Measurements from ENCODE around the gene HIPK1. TPM values are rescaled to one million over a fixed set of nuclear protein-coding genes. Genes with fewer than 3 reads are reported as not detected.
A peak's percentile ranks its signal among the peaks of the same experiment; 100 is the strongest.
"Not testable (repeated sequence)": the region's sequence is repeated elsewhere in the genome, so short reads cannot be mapped to it uniquely, and the experiment has no call there.

Gene HIPK1
- total RNA-seq, 4 donors from 2014 or later, result 60.6 to 89.9 (median 76.5) TPM

GRCh38 chr1:113945329-113945728 is 16.2 kb downstream of the HIPK1 start:
- 100% methylated on average over 1 of the region's 1 CpG for WGBS

GRCh38 chr1:113946112-113946511 is 17.0 kb downstream of the HIPK1 start:
- no peaks in the 10 kb centered on the region for H3K27me3 ChIP-seq
- no peaks in the 10 kb centered on the region for H3K9me3 ChIP-seq
- H3K36me3 ChIP-seq, result peaks cover 3 to 20% (median 16%) of the 10 kb centered on the region in 4 donors
- no peak overlapping the region for H3K27ac ChIP-seq (replicated peaks in 1 of 4)
- TF ChIP-seq POLR2AphosphoS5 (IDR thresholded peaks at IDR 0.05) (no peak), POLR2A (IDR thresholded peaks at IDR 0.05; ENCODE audit: low read depth) (no peak), EP300 (IDR thresholded peaks at IDR 0.05) (no peak), CTCF (IDR thresholded peaks at IDR 0.05) (no peak)
- no peak overlapping the region for H3K4me3 ChIP-seq
- H3K4me1 ChIP-seq, result peaks cover 25 to 68% (median 57%) of the 10 kb centered on the region in 4 donors
- no peak for DNase-seq (ENCODE audit: extremely low spot score)
- intact Hi-C loops (cut with DNase I), result loop anchor here (5.0 to 10.0 kb wide), 2 partner anchors 44 to 111 kb away; partner anchors contain the start of gene AP4B1
- 81% methylated on average over 1 of the region's 1 CpG for WGBS

More at GRCh38 chr1:113945329-113945728, 16.2 kb downstream of the HIPK1 start:
- Histone ChIP-seq H3K36me3 (peaks cover 9 to 28% (median 23%) of the 10 kb centered on the region in 4 donors), H3K27me3 (no peaks in the 10 kb centered on the region), H3K4me3 (no peak overlapping the region), H3K4me1 (peaks cover 25 to 66% (median 60%) of the 10 kb centered on the region in 4 donors), H3K9me3 (no peaks in the 10 kb centered on the region), H3K27ac (replicated peaks in 1 of 4) (no peak overlapping the region)
- DNase-seq (ENCODE audit: extremely low spot score), result no peak
- TF ChIP-seq POLR2A (IDR thresholded peaks at IDR 0.05; ENCODE audit: low read depth), result no peak
- no peak for TF ChIP-seq EP300 (IDR thresholded peaks at IDR 0.05)
- intact Hi-C loops (cut with DNase I), result loop anchor here (5.0 to 10.0 kb wide), 2 partner anchors 43 to 111 kb away; partner anchors contain the start of gene AP4B1

- Histone ChIP-seq H3K4me1 (peaks cover 27 to 72% (median 63%) of the 10 kb centered on the region in 4 donors), H3K4me3 (peak overlapping the region in 1 of 4 donors; percentile 2), H3K36me3 (peaks cover 0 to 13% (median 9%) of the 10 kb centered on the region in 4 donors), H3K27ac (replicated peaks in 1 of 4) (peak overlapping the region; percentile 35 to 59 (median 58)), H3K27me3 (no peaks in the 10 kb centered on the region), H3K9me3 (no peaks in the 10 kb centered on the region)
- TF ChIP-seq CTCF (IDR thresholded peaks at IDR 0.05), result no peak
- TF ChIP-seq EP300 (IDR thresholded peaks at IDR 0.05), result no peak
- no peak for TF ChIP-seq POLR2AphosphoS5 (IDR thresholded peaks at IDR 0.05)
- TF ChIP-seq POLR2A (IDR thresholded peaks at IDR 0.05; ENCODE audit: low read depth), result no peak
- intact Hi-C loops (cut with DNase I), result loop anchor here (5.0 to 10.0 kb wide), 2 partner anchors 45 to 112 kb away; partner anchors contain the start of gene AP4B1
- DNase-seq (ENCODE audit: extremely low spot score), result no peak
- WGBS, result 24% methylated on average over 3 of the region's 3 CpGs
Measured at GRCh38 chr1:113946678-113947387, 17.7 kb downstream of the HIPK1 start.

- Histone ChIP-seq H3K27ac (replicated peaks in 1 of 4) (peak overlapping the region; percentile 35 to 59 (median 58)), H3K4me3 (peak overlapping the region in 1 of 4 donors; percentile 2), H3K4me1 (peaks cover 27 to 77% (median 65%) of the 10 kb centered on the region in 4 donors), H3K9me3 (no peaks in the 10 kb centered on the region), H3K27me3 (no peaks in the 10 kb centered on the region), H3K36me3 (peaks cover 0 to 10% (median 5%) of the 10 kb centered on the region in 4 donors)
- TF ChIP-seq POLR2AphosphoS5 (IDR thresholded peaks at IDR 0.05), result no peak
- TF ChIP-seq POLR2A (IDR thresholded peaks at IDR 0.05; ENCODE audit: low read depth), result no peak
- TF ChIP-seq CTCF (IDR thresholded peaks at IDR 0.05), result no peak
- TF ChIP-seq EP300 (IDR thresholded peaks at IDR 0.05), result no peak
- intact Hi-C loops (cut with DNase I), result loop anchor here (5.0 to 10.0 kb wide), 2 partner anchors 45 to 113 kb away; partner anchors contain the start of gene AP4B1
- WGBS, result 10% methylated on average over 3 of the region's 3 CpGs
- DNase-seq (ENCODE audit: extremely low spot score), result no peak
Measured at GRCh38 chr1:113947388-113948107, 18.4 kb downstream of the HIPK1 start.

- Histone ChIP-seq H3K4me1 (peaks cover 27 to 73% (median 64%) of the 10 kb centered on the region in 4 donors), H3K27ac (replicated peaks in 1 of 4) (peak overlapping the region; percentile 35 to 59 (median 58)), H3K36me3 (peaks cover 0 to 10% (median 5%) of the 10 kb centered on the region in 4 donors)
- intact Hi-C loops (cut with DNase I), result loop anchor here (5.0 to 10.0 kb wide), 2 partner anchors 46 to 113 kb away; partner anchors contain the start of gene AP4B1
- not testable (repeated sequence) for DNase-seq (ENCODE audit: extremely low spot score); H3K4me3 ChIP-seq; H3K27me3 ChIP-seq; H3K9me3 ChIP-seq
- WGBS, result 75% methylated on average over 4 of the region's 4 CpGs
Measured at GRCh38 chr1:113948151-113948550, 19.0 kb downstream of the HIPK1 start.

Data from esophagus muscularis mucosa (tissue), 4 donors.